ENCODE results near the gene SERAC1. TPM values are rescaled to one million over a fixed set of nuclear protein-coding genes. Genes with fewer than 3 reads are reported as not detected.

The SERAC1 gene
- total and polyA plus RNA-seq, 10 of the 15 experiments (the other 5 are each of a cell fraction or from before 2014, with no cell fraction given), result 0.76 to 2.9 (median 2.2) TPM

- no peak for TF ChIP-seq PRDM15 (CRISPR knock-in tag; IDR thresholded peaks at IDR 0.05)
- TF ChIP-seq RAD21 (IDR thresholded peaks at IDR 0.05; ENCODE audit: insufficient read depth, low read depth, low read length), result peak; percentile 88
- TF ChIP-seq HSF1 (IDR thresholded peaks at IDR 0.05; ENCODE audit: low read depth, low read length), result no peak
- TF ChIP-seq ZSCAN29 (IDR thresholded peaks at IDR 0.05), result no peak
- 0 out of 3 replicates have a peak, but pooled peaks of 1 of the 2 experiments have one; percentile 16 for TF ChIP-seq EGR1 (IDR thresholded peaks at IDR 0.05; ENCODE audit: borderline replicate concordance in 1 of 2, low read depth in 2 of 2, low read length in 2 of 2)
- TF ChIP-seq ZNF274 (IDR thresholded peaks at IDR 0.05; ENCODE audit: insufficient read depth, insufficient read length), result no peak
- no peak for TF ChIP-seq ZNF384 (IDR thresholded peaks at IDR 0.05; ENCODE audit: borderline replicate concordance, low read depth, low read length)
- TF ChIP-seq CREB1 (IDR thresholded peaks at IDR 0.05; ENCODE audit: low read depth), result no peak
- TF ChIP-seq CUX1 (IDR thresholded peaks at IDR 0.05; ENCODE audit: insufficient replicate concordance, low read depth, low read length), result no peak
- TF ChIP-seq ZNF687 (IDR thresholded peaks at IDR 0.05), result no peak
- TF ChIP-seq ZNF24 (IDR thresholded peaks at IDR 0.05), result no peak
Observed at GRCh38 chr6:158213925-158214674, 46.0 kb upstream of the SERAC1 start (continued).

Data from GM12878 (cell line).